CD4-positive, alpha-beta T cell treated with Interleukin-6 for 4 hours (primary cell): ENCODE measurements around the gene PSG7.
"Not testable (repeated sequence)": the region's sequence is repeated elsewhere in the genome, so short reads cannot be mapped to it uniquely, and the experiment has no call there.

Experiments used
- DNase-seq: peaks from one replicate; pipeline ENCODE4 v3.0.0-alpha.2; 2020; ENCODE audit warnings: mixed read lengths

PSG7 gene

GRCh38 chr19:42912941-42913340 lies 24.1 kb downstream of the PSG7 start:
- DNase-seq: not testable (repeated sequence)

GRCh38 chr19:42911731-42912130 lies 25.3 kb downstream of the PSG7 start:
- not testable (repeated sequence) for DNase-seq

GRCh38 chr19:42906162-42906561 lies 30.8 kb downstream of the PSG7 start:
- DNase-seq: not testable (repeated sequence)

- DNase-seq: not testable (repeated sequence)
These were observed 36.4 kb downstream of the PSG7 start for GRCh38 chr19:42900561-42900960.

GRCh38 chr19:42899674-42900073 lies 37.3 kb downstream of the PSG7 start:
- DNase-seq: not testable (repeated sequence)

- DNase-seq: not testable (repeated sequence)
These were observed 37.9 kb downstream of the PSG7 start for GRCh38 chr19:42899110-42899509.

GRCh38 chr19:42898656-42899055 lies 38.4 kb downstream of the PSG7 start:
- DNase-seq: not testable (repeated sequence)

GRCh38 chr19:42897729-42898128 lies 39.3 kb downstream of the PSG7 start:
- DNase-seq: not testable (repeated sequence)

- not testable (repeated sequence) for DNase-seq
These were observed 46.6 kb downstream of the PSG7 start for GRCh38 chr19:42890446-42890845.

GRCh38 chr19:42887876-42888445 lies 49.0 kb downstream of the PSG7 start:
- not testable (repeated sequence) for DNase-seq

- not testable (repeated sequence) for DNase-seq
These were observed 54.3 kb downstream of the PSG7 start for GRCh38 chr19:42882730-42883129.

GRCh38 chr19:42882010-42882409 lies 55.0 kb downstream of the PSG7 start:
- DNase-seq: not testable (repeated sequence)

GRCh38 chr19:42881279-42881678 lies 55.7 kb downstream of the PSG7 start:
- not testable (repeated sequence) for DNase-seq

- not testable (repeated sequence) for DNase-seq
These were observed 56.4 kb downstream of the PSG7 start for GRCh38 chr19:42880621-42881020.

GRCh38 chr19:42879613-42880012 lies 57.4 kb downstream of the PSG7 start, which contains the start of gene PSG1:
PSG1 (minus strand) TSS chr19:42879713; CDS start chr19:42879581, 132 bp downstream.
- DNase-seq: no peak

GRCh38 chr19:42876596-42876995 lies 60.4 kb downstream of the PSG7 start:
- not testable (repeated sequence) for DNase-seq

- not testable (repeated sequence) for DNase-seq
These were observed 61.1 kb downstream of the PSG7 start for GRCh38 chr19:42875881-42876280.

- DNase-seq: not testable (repeated sequence)
These were observed 61.9 kb downstream of the PSG7 start for GRCh38 chr19:42874901-42875813.

GRCh38 chr19:42874136-42874535 lies 62.9 kb downstream of the PSG7 start:
- not testable (repeated sequence) for DNase-seq
